K562 (cell line): Measurements from ENCODE around the gene ACTRT3. TPM values are rescaled to one million over a fixed set of nuclear protein-coding genes. Genes with fewer than 3 reads are reported as not detected.

Experiments
- ATAC-seq: fragments of 200-7000 bp; cut with Tn5 transposase; 3 replicates; pipeline ENCODE4 v1.9.1; 2020; ENCODE audit warnings: moderate library complexity
- BruUV-seq: library from RNA; stranded (reverse); fragments of 400-500 nt; replicated peaks from 2 replicates; lab custom pipeline; 2021; lab: Mats Ljungman, UMichigan
- CTCF ChIA-PET: fragments of 300-600 bp; formaldehyde crosslinking; extraction: SDS; loops from one replicate; lab custom pipeline; 2021; ENCODE audit warnings: low intra/inter-chr PET ratio; lab: Yijun Ruan, JAX
- POLR2A ChIA-PET: fragments of 300-600, 350-650 bp; sonication (Branson Sonifier 250); formaldehyde crosslinking; extraction: SDS; loops from one replicate; lab custom pipeline; 2021; ENCODE audit warnings: antibody characterized with exemption, inconsistent platforms; lab: Yijun Ruan, JAX
- DNase-seq, 4 experiments: peaks; one replicate each; pipeline versions ENCODE4 v3.0.0 to v3.0.0-alpha.2; 2011 to 2018; ENCODE audit warnings: low spot score in 3 of 4, mixed read lengths in 3 of 4; ENCODE audit errors: extremely low read depth in 1 of 4
- FAIRE-seq: peaks from 2 replicates; lab custom pipeline; 2011; peaks lifted over from hg19 to GRCh38; lab: Jason Lieb, UNC
- H2AFZ ChIP-seq: 2 replicates; pipeline ENCODE4 v1.6.0; 2011; ENCODE audit warnings: low read depth, low read length, control low read depth, inconsistent platforms
- H3K27ac ChIP-seq: fragments of 200-600 bp; 3 replicates; pipeline ENCODE4 v1.8.0; 2011; ENCODE audit warnings: low read depth, mild to moderate bottlenecking, control low read depth, inconsistent platforms, low read length, moderate library complexity, mixed read lengths; ENCODE audit errors: extremely low read depth
- H3K27me3 ChIP-seq, 2 experiments: fragments of 300-600 bp in 1 of 2; 2 replicates in 1 of 2; 3 replicates in 1 of 2; pipeline versions ENCODE4 v1.6.0 to v1.8.0; 2011; ENCODE audit warnings: inconsistent platforms in 2 of 2, low read length in 2 of 2, mild to moderate bottlenecking in 1 of 2, mixed read lengths in 1 of 2, moderate library complexity in 1 of 2; ENCODE audit not compliant: control insufficient read depth in 2 of 2, insufficient read depth in 2 of 2
- H3K36me3 ChIP-seq: fragments of 300-600 bp; 3 replicates; pipeline ENCODE4 v1.8.0; 2011; ENCODE audit warnings: mild to moderate bottlenecking, low read length, inconsistent platforms; ENCODE audit not compliant: control insufficient read depth, insufficient read depth
- H3K4me1 ChIP-seq, 2 experiments: fragments of 200-600 bp in 1 of 2; replicated peaks in 1 of 2; 2 replicates in 1 of 2; 3 replicates in 1 of 2; pipeline versions ENCODE4 v1.5.1 to v1.8.0; 2011; ENCODE audit warnings: inconsistent platforms in 2 of 2, low read length in 2 of 2, mild to moderate bottlenecking in 1 of 2, mixed read lengths in 1 of 2, moderate library complexity in 1 of 2; ENCODE audit not compliant: control insufficient read depth in 2 of 2, insufficient read depth in 2 of 2
- H3K4me2 ChIP-seq: 2 replicates; pipeline ENCODE4 v1.6.1; 2011; ENCODE audit warnings: low read length, control low read depth, inconsistent platforms, mixed read lengths; ENCODE audit not compliant: insufficient read depth
- H3K4me3 ChIP-seq: fragments of 200-600 bp; sonication (generic), shearing (Covaris generic); 2 replicates; pipeline ENCODE4 v1.5.1; 2016; ENCODE audit warnings: control low read depth, inconsistent platforms
- H3K79me2 ChIP-seq: fragments of 200-600 bp; 3 replicates; pipeline ENCODE4 v1.8.0; 2011; ENCODE audit warnings: low read length, inconsistent platforms; ENCODE audit not compliant: control insufficient read depth, insufficient read depth
- H3K9ac ChIP-seq, 2 experiments: 2 replicates each; pipeline versions ENCODE4 v1.6.0 to v1.6.1; 2011; ENCODE audit warnings: low read depth in 2 of 2, low read length in 2 of 2, control low read depth in 1 of 2, inconsistent platforms in 1 of 2, mild to moderate bottlenecking in 1 of 2, mixed read lengths in 1 of 2; ENCODE audit not compliant: insufficient read depth in 1 of 2
- H3K9me1 ChIP-seq: one replicate; pipeline ENCODE4 v1.6.0; 2011; ENCODE audit warnings: inconsistent platforms, mild to moderate bottlenecking, low read length, moderate library complexity; ENCODE audit not compliant: control insufficient read depth, insufficient read depth
- H3K9me3 ChIP-seq: replicated peaks from 2 replicates; pipeline ENCODE4 v1.5.1; 2011; ENCODE audit warnings: low read depth, low read length, inconsistent platforms; ENCODE audit not compliant: control insufficient read depth, insufficient read depth
- H4K20me1 ChIP-seq: replicated peaks from 2 replicates; pipeline ENCODE4 v1.6.1; 2011; ENCODE audit warnings: low read length, inconsistent platforms, mixed read lengths; ENCODE audit not compliant: control insufficient read depth, insufficient read depth
- CBX3 ChIP-seq, 2 experiments: IDR thresholded peaks; 1 replicate in 1 of 2; 2 replicates in 1 of 2; pipeline ENCODE4 v1.6.1; 2012; ENCODE audit warnings: inconsistent platforms in 2 of 2, low read length in 2 of 2, borderline replicate concordance in 1 of 2, control low read depth in 1 of 2
- ILF3 ChIP-seq: fragments of 450-650 bp; IDR thresholded peaks from 2 replicates; pipeline ENCODE4 v1.6.1; 2018; ENCODE audit warnings: antibody characterized with exemption, mild to moderate bottlenecking, moderate library complexity, borderline replicate concordance
- MBD1 ChIP-seq: fragments of 250-450 bp; sonication (Bioruptor Pico); IDR thresholded peaks from 2 replicates; pipeline ENCODE4 v1.8.0; 2022; ENCODE audit warnings: inconsistent platforms
- MEF2D ChIP-seq: conservative IDR thresholded peaks from 2 replicates; pipeline ENCODE4 v1.6.1; 2016; ENCODE audit warnings: low read depth, missing genetic modification characterization, missing compliant biosample characterization
- MIER1 ChIP-seq: fragments of 450-650 bp; IDR thresholded peaks from 2 replicates; pipeline ENCODE4 v1.6.1; 2016; ENCODE audit warnings: antibody characterized with exemption, mild to moderate bottlenecking, low read depth
- YY1 ChIP-seq, 3 experiments: IDR thresholded peaks; 2 replicates each; pipeline ENCODE4 v1.6.1; 2011; ENCODE audit warnings: low read length in 2 of 3, mild to moderate bottlenecking in 2 of 3, moderate library complexity in 2 of 3, borderline replicate concordance in 1 of 3, control low read depth in 1 of 3, low read depth in 1 of 3; ENCODE audit not compliant: insufficient read depth in 3 of 3, insufficient replicate concordance in 2 of 3, control insufficient read depth in 1 of 3, insufficient read length in 1 of 3; ENCODE audit errors: extremely low read depth in 1 of 3
- WGBS: fragments of 100-300 bp; shearing (Covaris generic); methylation state at CpG from one replicate; pipeline ENCODE4 v1.1.6; 2016; ENCODE audit warnings: low coverage, mixed read lengths; ENCODE audit not compliant: insufficient coverage; ENCODE audit errors: missing lambda C conversion rate; 5-methylcytosine and 5-hydroxymethylcytosine counted together
- in situ Hi-C: fragments of 300-500 bp; cut with MboI; formaldehyde crosslinking; loops from 4 replicates; pipeline ENCODE4 v1.15.0; 2018; ENCODE audit warnings: inconsistent platforms, mixed read lengths
- intact Hi-C: fragments of 100-400 bp; cut with micrococcal nuclease; formaldehyde crosslinking; loops from 2 replicates; pipeline ENCODE4 v1.14.2; 2022
- polyA plus RNA-seq, 8 experiments: library from polyadenylated mRNA; depleted of rRNA in 4 of 8; stranded (reverse) in 5 of 8; unstranded in 3 of 8; fragments of >200 nt; fragmentation: Nextera tagmentation in 2 of 8; fragmentation: Illumina TruSeq in 1 of 8; extraction: Ambion mirVana in 2 of 8; extraction: Trizol in 1 of 8; gene quantifications; 2 replicates each; pipeline versions ENCODE4 v1.2.1 to v1.2.3, GENCODE V29; 2011 to 2014; ENCODE audit warnings: inconsistent platforms in 1 of 8, missing spikeins in 1 of 8
- total RNA-seq, 7 experiments: library from RNA; depleted of rRNA in 6 of 7; stranded (reverse); fragments of >200 nt in 6 of 7; fragmentation: Illumina TruSeq in 2 of 7; extraction: Trizol in 2 of 7; gene quantifications; 2 replicates each; pipeline versions ENCODE4 v1.2.1 to v1.2.3, GENCODE V29; 2011 to 2021; ENCODE audit warnings: low replicate concordance in 1 of 7
- TF ChIP-seq, protein P1 (sequence below): fragments of 250-450 bp; sonication (Bioruptor Pico); IDR thresholded peaks from 2 replicates; pipeline ENCODE4 v1.8.0; 2022; ENCODE audit warnings: inconsistent platforms, mild to moderate bottlenecking, moderate library complexity, borderline replicate concordance
- TF ChIP-seq, protein P2 (sequence below), 2 experiments: fragments of 450-650 bp in 1 of 2; sonication (generic) in 1 of 2; formaldehyde crosslinking in 1 of 2; IDR thresholded peaks in 1 of 2; conservative IDR thresholded peaks in 1 of 2; 2 replicates each; pipeline versions ENCODE4 v1.6.1 to v1.8.1; 2016 to 2023; ENCODE audit warnings: mild to moderate bottlenecking in 2 of 2, moderate library complexity in 2 of 2, inconsistent platforms in 1 of 2, missing genetic modification reagents in 1 of 2
- TF ChIP-seq, protein P3 (sequence below): fragments of 250-450 bp; sonication (Bioruptor Pico); IDR thresholded peaks from 2 replicates; pipeline ENCODE4 v1.4.0; 2020

The ACTRT3 gene
- total and polyA plus RNA-seq, 9 of the 15 experiments (the other 6 are each of a cell fraction or from before 2014, with no cell fraction given): 0.06 to 0.11 (median 0.07) TPM; not detected in 5

DNA sequence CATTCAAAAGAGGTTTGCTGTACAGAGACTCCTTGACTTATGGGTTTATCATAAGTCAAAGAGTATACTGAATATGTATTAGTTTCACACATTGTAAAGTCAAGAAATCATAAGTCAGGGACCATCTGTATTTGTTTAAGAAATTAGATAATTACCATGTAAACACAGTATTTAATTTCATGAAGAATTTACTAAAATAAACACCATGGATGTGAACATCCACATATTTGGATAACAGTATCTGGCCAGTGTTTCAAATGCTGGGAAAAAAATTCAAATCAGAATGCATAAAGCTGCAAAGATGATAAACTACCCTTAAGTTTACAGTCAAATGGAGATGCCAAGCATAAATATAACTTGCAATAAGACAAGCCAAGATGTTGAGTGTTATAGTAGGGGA is 20.9 kb upstream of the ACTRT3 start (continued):
- no peak for TF ChIP-seq ILF3

DNA sequence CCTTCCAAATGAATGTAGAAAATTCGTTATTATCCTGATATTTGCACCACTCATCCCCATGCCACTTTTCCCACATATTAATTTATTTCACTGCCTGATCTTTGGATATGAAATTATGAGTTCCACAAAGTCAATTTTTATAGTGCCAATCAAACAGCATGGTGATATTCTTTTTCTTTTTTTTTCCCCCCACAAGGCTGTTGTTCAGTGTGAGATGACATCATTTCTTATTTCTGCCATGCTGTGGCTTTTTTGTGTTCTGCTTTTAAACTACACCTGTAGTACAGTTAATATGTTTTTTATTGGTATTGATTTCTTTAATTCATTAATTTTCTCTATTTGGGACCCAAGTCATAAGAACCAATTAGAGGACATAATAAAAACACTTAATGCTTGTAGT is 18.4 kb upstream of the ACTRT3 start:
- Histone ChIP-seq H3K4me2 (no peak overlapping the region), H3K9me1 (no peaks in the 10 kb centered on the region), H3K27ac (no peak overlapping the region), H4K20me1 (no peaks in the 10 kb centered on the region), H3K79me2 (no peaks in the 10 kb centered on the region), H3K4me1 (no peaks in the 10 kb centered on the region; a peak in 1 of 5 replicates), H2AFZ (no peak overlapping the region), H3K9ac (no peak overlapping the region), H3K9me3 (no peaks in the 10 kb centered on the region), H3K36me3 (peaks cover 76% of the 10 kb centered on the region), H3K4me3 (no peak overlapping the region), H3K27me3 (no peaks in the 10 kb centered on the region)
- FAIRE-seq (no peak), DNase-seq (no peak), ATAC-seq (no peak)
- WGBS: 94% methylated on average over 1 of the region's 1 CpG
- no peak for TF ChIP-seq MIER1
- no peak for TF ChIP-seq MBD1 (CRISPR knock-in tag)
- no peak for TF ChIP-seq YY1 (IDR thresholded peaks at IDR 0.05; ENCODE audit: borderline replicate concordance in 1 of 3, control insufficient read depth in 1 of 3, extremely low read depth in 1 of 3, insufficient read depth in 3 of 3, insufficient read length in 1 of 3, insufficient replicate concordance in 2 of 3, low read depth in 1 of 3, low read length in 2 of 3)
- TF ChIP-seq, protein P1, sequence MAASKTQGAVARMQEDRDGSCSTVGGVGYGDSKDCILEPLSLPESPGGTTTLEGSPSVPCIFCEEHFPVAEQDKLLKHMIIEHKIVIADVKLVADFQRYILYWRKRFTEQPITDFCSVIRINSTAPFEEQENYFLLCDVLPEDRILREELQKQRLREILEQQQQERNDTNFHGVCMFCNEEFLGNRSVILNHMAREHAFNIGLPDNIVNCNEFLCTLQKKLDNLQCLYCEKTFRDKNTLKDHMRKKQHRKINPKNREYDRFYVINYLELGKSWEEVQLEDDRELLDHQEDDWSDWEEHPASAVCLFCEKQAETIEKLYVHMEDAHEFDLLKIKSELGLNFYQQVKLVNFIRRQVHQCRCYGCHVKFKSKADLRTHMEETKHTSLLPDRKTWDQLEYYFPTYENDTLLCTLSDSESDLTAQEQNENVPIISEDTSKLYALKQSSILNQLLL (CRISPR knock-in tag): no peak
- no peak for TF ChIP-seq MEF2D
- TF ChIP-seq, protein P2, sequence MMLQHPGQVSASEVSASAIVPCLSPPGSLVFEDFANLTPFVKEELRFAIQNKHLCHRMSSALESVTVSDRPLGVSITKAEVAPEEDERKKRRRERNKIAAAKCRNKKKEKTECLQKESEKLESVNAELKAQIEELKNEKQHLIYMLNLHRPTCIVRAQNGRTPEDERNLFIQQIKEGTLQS (IDR thresholded peaks at IDR 0.05): 0 out of 2 replicates have a peak, but pooled peaks have one; percentile 23
- TF ChIP-seq, protein P2 (CRISPR knock-in tag; conservative IDR thresholded peaks at IDR 0.05): no peak
- TF ChIP-seq CBX3 (IDR thresholded peaks at IDR 0.05; ENCODE audit: borderline replicate concordance in 1 of 2, low read length in 2 of 2): no peak
- TF ChIP-seq, protein P3, sequence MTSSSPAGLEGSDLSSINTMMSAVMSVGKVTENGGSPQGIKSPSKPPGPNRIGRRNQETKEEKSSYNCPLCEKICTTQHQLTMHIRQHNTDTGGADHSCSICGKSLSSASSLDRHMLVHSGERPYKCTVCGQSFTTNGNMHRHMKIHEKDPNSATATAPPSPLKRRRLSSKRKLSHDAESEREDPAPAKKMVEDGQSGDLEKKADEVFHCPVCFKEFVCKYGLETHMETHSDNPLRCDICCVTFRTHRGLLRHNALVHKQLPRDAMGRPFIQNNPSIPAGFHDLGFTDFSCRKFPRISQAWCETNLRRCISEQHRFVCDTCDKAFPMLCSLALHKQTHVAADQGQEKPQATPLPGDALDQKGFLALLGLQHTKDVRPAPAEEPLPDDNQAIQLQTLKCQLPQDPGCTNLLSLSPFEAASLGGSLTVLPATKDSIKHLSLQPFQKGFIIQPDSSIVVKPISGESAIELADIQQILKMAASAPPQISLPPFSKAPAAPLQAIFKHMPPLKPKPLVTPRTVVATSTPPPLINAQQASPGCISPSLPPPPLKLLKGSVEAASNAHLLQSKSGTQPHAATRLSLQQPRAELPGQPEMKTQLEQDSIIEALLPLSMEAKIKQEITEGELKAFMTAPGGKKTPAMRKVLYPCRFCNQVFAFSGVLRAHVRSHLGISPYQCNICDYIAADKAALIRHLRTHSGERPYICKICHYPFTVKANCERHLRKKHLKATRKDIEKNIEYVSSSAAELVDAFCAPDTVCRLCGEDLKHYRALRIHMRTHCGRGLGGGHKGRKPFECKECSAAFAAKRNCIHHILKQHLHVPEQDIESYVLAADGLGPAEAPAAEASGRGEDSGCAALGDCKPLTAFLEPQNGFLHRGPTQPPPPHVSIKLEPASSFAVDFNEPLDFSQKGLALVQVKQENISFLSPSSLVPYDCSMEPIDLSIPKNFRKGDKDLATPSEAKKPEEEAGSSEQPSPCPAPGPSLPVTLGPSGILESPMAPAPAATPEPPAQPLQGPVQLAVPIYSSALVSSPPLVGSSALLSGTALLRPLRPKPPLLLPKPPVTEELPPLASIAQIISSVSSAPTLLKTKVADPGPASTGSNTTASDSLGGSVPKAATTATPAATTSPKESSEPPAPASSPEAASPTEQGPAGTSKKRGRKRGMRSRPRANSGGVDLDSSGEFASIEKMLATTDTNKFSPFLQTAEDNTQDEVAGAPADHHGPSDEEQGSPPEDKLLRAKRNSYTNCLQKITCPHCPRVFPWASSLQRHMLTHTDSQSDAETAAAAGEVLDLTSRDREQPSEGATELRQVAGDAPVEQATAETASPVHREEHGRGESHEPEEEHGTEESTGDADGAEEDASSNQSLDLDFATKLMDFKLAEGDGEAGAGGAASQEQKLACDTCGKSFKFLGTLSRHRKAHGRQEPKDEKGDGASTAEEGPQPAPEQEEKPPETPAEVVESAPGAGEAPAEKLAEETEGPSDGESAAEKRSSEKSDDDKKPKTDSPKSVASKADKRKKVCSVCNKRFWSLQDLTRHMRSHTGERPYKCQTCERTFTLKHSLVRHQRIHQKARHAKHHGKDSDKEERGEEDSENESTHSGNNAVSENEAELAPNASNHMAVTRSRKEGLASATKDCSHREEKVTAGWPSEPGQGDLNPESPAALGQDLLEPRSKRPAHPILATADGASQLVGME: no peak
- intact Hi-C loops (no loop called here), in situ Hi-C loops (no loop called here)
- CTCF ChIA-PET: no interaction called here
- BruUV-seq: no TSS peak
- POLR2A ChIA-PET: no interaction called here
